Measurements from ENCODE around the gene ZNF648. TPM values are rescaled to one million over a fixed set of nuclear protein-coding genes. Genes with fewer than 3 reads are reported as not detected.
"Not testable (repeated sequence)": the region's sequence is repeated elsewhere in the genome, so short reads cannot be mapped to it uniquely, and the experiment has no call there.

Gene ZNF648
- polyA plus RNA-seq, 3 donors, result 0.23 to 0.39 (median 0.33) TPM

DNA sequence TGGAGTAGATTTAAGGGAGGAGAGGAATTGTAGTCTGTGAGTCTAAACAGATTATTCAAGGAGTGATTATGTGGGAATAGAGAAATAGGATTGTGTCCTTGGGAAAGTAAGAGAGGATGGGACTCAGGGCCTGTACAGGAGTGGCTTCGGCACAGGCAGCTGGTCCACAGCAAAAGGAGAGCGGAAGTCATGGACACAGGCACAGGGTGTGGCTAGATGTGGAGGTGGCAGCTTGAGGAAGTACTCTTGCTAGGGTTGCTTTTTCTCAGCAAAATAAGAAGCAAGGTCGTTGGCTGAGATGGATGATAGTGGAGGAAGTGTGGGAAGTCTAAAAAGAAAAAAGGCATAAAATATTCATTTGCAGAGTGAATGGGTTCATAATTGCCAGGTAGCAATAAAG, 18.5 kb upstream of the ZNF648 start:
- no peak for DNase-seq (ENCODE audit: low read depth in 3 of 3, low spot score in 2 of 3)

DNA sequence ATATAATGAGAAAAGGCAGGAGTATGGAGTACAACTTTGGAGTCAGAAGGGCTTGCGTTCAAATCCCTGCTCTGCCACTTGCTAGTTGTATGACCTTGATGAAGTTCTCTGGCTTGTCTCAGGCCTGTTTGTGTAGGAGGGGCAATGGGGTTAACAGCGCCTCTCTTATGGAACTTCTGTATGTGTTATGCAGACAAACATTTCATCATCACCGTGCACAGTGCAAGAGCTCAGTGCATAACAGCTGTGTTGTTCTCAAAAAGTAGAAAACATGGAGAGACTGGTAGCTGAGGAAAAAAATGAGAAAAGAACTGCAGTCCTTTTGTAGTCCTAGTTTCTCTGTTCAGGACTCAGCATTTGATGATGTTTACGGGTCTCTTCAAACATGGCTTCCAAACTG, 10.4 kb upstream of the ZNF648 start:
- DNase-seq (ENCODE audit: low read depth in 3 of 3, low spot score in 2 of 3), result no peak

DNA sequence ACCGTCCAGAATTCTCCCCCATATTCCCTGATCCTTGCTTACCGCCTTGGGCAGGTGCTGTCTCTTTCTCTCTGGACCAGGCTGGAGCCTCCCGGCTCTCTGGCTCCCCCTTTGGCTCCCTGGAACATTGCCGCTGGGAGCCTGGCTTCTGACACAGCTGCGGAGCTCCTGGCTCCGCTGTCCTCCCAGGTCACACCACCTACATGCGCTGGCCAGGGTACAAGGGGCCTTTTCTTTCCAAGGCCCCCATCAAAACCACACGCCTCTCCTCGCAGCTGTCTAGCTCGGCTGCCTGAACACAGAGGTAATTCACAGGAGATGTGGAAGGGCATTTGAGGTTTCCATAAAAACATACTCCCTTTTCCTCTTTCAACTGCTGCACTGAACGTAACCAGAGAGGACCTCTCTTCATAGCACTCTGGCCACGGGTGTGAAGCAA, 7.5 kb upstream of the ZNF648 start:
- no peak for DNase-seq (ENCODE audit: low read depth in 3 of 3, low spot score in 2 of 3)

DNA sequence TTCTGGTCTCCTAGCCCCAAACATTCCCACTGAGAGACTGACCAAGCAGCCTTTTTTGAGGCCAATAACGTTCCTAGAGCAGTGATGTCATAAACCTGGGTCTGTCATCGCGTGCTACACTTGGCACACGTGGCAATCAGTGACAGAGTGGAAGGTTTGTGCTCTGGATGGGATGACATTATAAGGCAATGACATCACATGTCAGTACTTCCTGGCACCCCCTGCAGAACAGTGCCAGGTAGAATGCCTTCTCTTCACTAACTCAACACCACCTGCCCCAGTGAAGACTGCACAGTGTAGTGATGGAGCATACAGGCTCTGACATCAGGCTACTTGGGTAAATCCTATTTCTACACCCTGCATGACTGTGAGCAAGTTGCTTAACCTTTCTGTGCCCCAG, 5.4 kb upstream of the ZNF648 start:
- no peak for DNase-seq (ENCODE audit: low read depth in 3 of 3, low spot score in 2 of 3)

DNA sequence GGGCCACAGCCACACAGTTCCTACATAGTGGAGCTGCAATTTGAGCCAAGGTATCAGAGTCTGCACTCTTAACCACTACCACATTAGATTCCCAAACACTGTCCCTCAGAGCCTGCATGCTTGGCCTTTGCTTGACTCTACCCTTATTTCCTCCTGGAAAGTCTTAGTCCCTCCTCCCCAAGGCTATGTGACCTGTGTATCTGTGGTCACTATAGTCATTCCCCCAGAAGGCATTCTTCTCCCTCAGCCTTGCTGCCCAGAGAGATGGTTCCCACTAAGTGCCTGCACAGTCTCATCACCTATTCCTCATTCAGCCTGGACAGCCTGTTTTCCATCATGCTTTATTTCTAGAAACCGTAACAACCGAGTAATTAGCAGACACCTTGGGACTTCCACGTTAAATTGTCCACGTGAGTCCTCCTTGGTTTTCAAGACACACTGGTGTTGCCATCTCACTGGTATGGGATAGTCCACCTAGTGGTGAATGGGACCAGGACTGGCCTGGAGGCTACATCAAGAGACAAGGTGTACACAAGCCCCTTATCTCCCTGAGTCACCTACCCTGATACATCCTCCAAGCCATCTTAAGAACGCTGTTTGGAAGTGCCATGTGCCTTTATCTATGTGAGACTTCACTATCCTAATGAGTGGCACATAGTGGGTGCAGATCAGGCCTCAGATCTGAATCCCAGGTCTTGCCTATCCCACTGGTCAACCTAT, 3.8 kb upstream of the ZNF648 start:
- no peak for DNase-seq (ENCODE audit: low read depth in 3 of 3, low spot score in 2 of 3)

DNA sequence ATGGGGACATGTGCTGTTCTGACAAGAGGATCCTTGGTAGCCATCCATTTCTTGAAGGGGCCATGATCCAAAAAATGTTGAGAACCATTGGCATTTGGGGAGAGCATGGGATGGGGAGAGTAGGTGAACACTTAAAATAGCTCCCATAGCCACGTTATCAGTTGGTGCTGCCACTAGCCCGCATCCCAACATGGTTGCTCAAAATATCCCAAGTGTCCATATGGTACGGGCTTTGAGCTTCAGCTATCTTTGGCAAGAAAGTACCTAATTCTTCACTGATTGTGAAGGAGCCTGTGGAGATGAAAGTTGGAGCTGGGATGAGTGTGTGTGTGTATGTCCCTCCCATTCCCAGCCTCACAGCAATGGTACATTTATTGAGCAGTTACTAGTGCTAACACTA, 3.1 kb upstream of the ZNF648 start:
- DNase-seq (ENCODE audit: low read depth in 3 of 3, low spot score in 2 of 3), result no peak

DNA sequence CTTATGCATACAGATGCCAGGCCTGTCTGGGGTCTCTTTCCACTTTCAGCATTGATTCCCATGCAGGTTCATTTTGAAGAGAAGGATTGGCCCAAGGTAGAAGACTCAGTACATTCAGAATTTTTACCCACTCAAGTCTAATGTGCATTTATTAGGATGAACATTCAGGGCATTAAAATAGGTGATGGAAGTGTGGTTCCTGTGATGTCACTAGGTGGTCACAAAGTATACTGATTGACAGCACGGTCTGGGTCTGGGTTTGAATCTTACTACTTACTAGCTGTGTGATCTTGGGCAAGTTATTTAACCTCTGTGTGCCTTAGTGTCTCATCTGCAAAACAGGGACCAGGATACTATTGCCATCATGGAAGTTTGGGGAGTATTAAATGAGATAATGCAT, 711 bp upstream of the ZNF648 start:
- no peak for DNase-seq (ENCODE audit: low read depth in 3 of 3, low spot score in 2 of 3)

DNA sequence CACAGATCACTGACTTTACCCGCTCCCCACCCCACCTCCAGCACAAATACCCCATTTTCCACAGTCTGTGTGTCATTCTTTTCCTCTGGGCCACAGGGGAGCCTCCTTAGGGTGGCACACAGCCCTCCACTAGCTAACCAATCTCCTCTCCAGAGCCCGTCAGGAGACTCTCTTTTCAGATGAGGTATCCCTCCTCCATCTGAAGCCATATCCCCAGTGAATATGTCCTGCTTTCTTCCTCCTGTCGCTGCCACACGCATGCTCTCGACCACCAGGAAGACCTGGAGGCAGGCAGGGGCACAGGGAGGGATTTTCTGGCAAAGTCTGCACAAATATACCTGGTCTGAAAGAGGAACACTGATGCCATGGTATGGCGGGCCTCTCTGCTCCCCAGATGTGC, 635 bp downstream of the ZNF648 start:
- DNase-seq (ENCODE audit: low read depth in 3 of 3, low spot score in 2 of 3), result no peak

DNA sequence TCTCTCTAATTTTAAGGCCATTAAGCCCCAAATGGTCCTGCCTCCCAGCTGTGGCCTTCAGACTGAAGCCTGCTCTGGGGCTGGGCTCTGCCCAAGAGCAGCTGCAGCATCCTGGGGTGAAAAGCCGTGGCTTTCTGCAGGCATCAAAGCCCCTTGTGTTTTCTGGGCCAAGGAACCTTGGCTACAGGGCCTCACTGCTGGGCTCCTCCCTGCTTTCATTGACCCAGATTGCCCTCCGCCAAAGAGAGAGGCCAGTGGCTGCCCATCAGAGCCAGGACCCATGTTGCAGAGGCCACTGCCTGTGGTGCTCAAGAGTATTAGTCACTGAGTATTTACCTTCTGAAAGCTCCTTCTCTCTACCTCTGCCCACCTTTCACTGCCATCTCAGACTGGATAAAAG, 1.6 kb downstream of the ZNF648 start:
- no peak for DNase-seq (ENCODE audit: low read depth in 3 of 3, low spot score in 2 of 3)

DNA sequence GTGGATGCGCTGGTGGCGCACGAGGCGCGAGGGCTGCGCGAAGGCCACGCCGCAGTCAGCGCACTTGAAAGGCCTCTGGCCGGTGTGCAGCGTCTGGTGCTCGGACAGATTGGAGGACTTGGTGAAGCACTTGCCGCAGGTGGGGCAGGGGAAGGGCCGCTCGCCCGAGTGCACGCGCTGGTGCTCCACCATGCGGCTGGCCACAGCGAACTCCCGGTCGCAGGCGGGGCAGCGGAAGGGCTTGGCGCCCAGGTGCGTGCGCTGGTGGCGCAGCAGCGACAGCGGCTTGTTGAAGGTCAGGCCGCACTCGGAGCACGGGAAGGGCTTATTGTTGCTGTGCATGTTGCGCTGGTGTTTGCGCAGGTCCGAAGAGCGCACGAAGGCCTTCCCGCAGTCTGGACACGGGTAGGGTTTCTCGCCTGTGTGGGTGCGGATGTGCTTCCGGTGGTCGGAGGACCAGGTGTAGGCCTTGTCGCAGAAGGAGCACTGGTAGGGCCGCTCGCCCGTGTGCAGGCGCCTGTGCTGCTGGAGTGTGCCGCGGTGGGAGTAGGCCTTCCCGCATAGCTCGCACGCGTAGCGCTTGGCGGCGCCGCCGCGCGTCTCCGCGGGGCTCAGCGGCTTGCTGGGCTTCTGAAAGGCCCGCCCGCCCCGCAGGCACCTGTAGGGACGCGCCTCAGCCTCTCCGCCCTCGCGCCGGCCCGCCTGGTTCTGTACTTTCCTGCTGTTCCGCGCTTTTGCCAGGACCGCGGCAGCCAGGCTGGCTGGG, 4.7 kb downstream of the ZNF648 start:
- DNase-seq (ENCODE audit: low read depth in 3 of 3, low spot score in 2 of 3), result no peak

DNA sequence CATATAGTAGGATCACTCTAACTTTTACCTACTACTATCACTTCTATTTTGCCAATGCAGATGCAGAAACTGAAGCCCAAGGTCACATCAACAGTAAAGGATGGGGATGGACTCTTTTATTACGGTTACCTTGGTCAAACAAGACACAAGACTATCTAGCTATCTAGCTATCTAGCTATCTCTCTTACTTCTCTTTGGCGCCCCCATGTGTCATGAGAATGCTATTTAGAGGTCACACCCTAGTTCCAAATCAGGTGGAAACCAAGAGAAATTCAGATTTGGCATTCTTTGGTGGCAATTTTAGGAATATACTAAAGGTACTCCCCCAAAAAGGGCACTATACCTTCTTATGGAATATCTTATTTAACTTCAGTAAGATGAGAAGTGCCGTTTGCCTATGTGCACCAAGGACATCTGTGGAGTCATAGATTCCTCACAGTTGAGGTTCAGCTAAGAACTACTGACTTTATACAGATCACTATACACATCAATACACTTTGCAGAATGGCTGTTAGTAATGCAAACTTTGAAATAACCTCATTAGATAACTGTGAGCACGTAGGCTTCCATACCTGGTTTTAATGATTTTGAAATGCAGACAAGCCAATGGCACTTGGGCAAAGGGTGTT, 6.7 kb downstream of the ZNF648 start:
- DNase-seq (ENCODE audit: low read depth in 3 of 3, low spot score in 2 of 3), result no peak

DNA sequence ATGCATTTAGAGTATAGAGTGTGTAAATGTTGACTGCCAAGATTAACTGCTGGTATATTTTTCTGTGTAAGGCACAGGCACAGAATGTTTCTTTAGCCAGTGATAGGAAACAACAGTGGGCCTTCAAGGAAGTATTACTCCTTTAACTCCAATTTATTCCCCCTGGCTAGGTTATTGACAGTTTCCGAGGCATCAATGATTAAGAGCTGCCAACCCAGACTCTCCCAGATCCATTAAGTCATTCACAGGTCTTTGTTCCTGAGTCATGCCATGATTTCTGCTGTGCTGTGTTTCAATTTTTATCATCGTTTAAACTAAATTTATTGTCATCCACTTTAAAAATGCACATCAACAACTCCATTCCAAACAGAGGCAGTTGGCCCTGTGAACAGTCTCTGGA, 9.2 kb downstream of the ZNF648 start:
- no peak for DNase-seq (ENCODE audit: low read depth in 3 of 3, low spot score in 2 of 3)

DNA sequence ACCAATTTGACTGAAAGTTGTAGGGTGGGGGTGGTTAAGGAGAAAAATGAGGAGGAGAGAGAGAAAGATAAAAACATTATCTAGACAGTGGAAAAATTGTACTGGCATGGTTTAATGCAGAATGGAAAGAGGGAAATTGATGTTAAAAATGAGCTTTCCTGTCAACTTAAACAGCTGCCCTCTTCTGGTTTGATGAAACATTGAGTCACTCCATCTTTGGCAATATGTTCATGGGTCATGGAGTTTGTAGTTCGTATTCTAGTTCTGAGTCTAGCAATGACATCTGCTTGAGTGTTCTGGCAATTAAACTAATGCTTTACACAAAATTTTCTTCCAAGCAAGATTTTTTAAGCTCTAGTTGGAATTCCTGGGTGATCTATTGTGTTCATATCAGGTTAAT, 9.6 kb downstream of the ZNF648 start:
- no peak for DNase-seq (ENCODE audit: low read depth in 3 of 3, low spot score in 2 of 3)

DNA sequence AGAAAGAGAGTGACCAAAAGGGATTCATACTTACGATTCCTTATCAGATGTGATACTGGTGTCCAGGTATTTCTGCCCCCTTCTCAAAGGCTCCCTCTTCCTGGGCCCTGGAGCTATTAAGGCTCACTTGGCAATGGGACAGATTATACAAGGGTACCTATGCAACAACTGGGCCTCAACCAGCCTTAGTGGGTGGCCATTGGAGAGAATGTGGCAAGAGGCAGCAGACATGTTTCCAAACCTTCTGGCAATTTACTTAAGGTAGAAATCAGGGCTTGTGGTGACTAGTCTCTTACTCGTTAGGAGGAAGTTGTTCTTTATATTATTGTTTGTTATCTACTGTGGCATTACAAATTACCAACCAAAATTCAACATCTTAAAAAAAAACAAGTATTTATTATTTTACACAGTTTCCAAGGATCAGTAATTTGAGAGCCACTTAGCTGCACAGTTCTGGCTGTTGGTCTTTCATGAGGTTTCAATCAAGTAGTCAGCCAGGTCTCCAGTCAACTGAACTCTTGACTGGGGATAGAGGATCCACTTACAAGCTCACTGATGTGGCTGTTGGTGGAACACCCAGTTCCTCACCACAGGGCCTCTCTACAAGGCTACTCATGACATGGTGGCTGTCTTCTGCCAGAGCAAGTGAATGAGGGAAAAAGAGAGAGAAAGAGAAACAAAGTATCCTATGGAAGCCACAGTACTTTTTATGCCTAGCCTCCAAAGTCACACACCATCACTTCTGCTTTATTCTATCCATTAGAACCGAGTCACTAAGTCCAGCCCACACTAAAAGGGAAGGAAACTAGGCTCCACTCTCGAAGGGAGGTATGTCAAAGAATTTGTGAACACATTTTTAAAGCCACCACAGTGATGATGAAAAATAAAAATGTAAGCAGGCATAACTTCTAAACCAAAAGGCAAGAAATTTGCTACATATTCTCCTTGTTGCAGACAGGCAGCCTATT, 10.7 kb downstream of the ZNF648 start:
- no peak for DNase-seq (ENCODE audit: low read depth in 3 of 3, low spot score in 2 of 3)

DNA sequence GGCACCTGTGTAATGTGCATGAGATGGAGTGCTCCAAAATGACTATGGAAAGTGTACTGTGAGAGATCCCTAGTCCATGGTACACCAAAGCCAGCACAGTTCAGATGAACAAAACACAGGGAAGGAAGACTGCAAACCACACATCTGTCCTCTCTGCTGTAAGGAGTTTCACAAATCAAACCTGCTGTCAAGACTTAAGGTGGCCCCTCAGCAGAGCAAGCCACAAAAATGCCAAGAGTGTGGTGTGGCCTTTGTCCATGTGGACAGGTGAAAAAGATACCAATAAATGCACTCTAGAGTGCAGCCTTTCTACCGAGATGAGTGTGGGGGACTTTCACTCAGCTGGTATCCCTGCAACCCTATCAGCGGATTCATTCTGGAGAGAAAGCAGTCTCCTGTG, 12.9 kb downstream of the ZNF648 start:
- DNase-seq (ENCODE audit: low read depth in 3 of 3, low spot score in 2 of 3), result no peak

DNA sequence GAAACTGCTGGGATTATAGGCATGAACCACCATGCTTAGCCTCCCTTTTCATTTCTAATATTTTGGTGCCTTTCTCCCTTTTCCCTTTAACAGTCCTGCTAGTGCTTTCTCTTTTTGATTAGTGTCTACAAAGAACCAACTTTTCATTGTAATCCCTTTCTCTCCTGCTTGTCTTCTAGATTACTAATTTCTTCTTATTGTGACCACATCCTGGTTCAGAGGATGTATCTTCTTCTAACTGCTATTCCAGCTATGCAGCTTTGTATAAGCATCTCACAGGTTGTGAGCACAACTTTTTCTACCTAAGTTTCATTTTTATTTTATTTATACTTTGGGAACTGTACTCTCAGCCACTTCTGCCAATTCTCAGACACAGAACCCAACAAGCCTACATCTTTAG, 14.7 kb downstream of the ZNF648 start:
- DNase-seq (ENCODE audit: low read depth in 3 of 3, low spot score in 2 of 3), result no peak

DNA sequence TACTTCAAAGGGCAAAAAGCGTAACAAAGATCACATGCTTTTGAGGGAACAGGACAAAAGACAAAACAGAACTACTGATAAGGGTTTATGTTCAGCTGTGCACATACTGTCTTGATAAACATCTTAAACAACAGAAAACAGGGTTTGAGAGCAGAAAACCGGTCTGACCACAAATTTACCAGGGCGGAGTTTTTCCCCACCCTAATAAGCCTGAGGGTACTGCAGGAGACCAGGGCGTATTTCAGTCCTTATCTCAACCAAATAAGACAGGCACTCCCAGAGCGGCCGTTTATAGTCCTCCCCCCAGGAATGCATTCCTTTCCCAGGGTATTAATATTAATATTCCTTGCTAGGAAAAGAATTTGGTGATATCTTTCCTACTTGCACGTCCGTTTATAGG, 16.0 kb downstream of the ZNF648 start:
- DNase-seq (ENCODE audit: low read depth in 3 of 3, low spot score in 2 of 3), result not testable (repeated sequence)

DNA sequence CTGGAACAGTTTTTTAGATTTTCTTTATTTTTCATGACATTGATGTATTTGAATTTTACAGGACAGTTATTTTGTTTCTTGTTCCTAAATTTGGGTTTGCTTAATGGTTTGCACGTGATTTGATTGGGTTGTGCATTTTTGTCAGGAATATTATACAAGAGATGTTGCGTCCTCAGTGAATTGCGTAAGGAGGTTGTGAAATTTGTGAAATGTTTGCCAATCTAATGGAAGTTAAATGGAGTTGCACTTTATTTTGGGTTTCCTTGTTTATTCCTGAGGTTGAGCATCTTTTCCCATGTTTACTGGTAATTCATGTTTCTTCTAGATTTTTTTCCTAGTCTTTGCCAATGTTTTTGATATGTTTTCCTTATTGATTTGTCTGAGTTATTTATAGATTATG, 19.9 kb downstream of the ZNF648 start:
- no peak for DNase-seq (ENCODE audit: low read depth in 3 of 3, low spot score in 2 of 3)

DNA sequence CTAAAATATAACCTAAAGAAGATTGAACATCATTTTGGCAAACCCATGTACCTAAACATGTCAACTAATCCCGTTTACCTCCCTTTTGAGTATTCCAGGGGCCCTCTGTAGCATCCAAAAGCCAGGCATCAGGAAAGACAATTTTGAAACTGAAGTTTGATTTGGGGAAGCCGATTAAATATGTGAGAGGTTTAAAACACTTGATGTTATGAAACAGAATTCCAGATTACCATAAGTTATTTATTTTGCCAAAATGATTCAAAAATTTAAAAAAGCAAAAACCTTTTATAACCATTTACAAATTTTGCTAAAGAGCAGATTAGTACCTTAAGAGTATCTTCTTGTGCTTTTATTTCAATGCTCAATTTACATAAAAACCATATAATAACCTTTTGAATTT, 23.3 kb downstream of the ZNF648 start:
- DNase-seq (ENCODE audit: low read depth in 3 of 3, low spot score in 2 of 3), result no peak

DNA sequence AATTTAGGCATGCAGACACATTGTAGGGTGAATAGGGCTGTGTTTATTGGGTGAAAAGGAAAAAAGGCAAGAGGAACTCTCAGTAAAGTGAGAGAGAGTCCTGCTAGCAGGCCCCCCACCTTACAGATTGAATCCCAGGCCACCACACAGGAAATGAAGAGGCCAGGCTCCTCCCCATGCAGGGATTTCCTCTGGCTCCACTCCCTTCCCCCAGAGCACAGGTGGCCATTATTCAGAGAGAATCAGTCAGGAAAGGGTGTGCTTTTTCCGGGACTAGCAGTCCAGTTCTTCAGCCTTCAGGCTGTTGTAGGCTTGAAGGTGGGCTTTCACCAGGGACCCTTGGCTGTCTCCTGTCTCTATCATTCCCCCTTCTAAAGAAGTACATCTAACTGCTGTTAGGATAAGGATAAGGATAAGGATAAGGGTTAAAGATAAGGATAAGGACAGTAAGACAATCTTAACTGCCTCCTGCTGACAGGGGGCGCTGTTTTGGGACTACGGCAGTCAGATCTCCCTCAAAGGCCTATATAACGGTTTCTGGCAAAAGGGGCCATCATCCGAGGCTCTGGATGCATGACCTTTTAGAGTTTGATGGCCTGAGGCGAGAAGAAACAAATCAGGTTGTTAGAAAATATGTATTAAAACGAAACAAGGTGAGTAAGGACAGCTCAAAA, 26.3 kb downstream of the ZNF648 start:
- no peak for DNase-seq (ENCODE audit: low read depth in 3 of 3, low spot score in 2 of 3)
